Small intestine (tissue), 7 donors: Measurements from ENCODE around the gene GFOD2. TPM values are rescaled to one million over a fixed set of nuclear protein-coding genes. Genes with fewer than 3 reads are reported as not detected.

Experiments
- DNase-seq, 2 donors: peaks; one replicate each; pipeline versions ENCODE4 v3.0.0 to v3.0.0-alpha.2; 2013
- FAIRE-seq: peaks from 2 replicates; lab custom pipeline; 2012; peaks lifted over from hg19 to GRCh38; lab: Jason Lieb, UNC
- H3K27ac ChIP-seq, 3 donors: one replicate each; pipeline ENCODE4 v1.5.1; 2013; ENCODE audit warnings: low read length in 2 of 3, mild to moderate bottlenecking in 2 of 3, control low read depth in 1 of 3, inconsistent platforms in 1 of 3, low read depth in 1 of 3, moderate library complexity in 1 of 3
- H3K27me3 ChIP-seq, 3 donors: one replicate each; pipeline ENCODE4 v1.6.1; 2013; ENCODE audit warnings: low read length in 3 of 3, inconsistent platforms in 1 of 3; ENCODE audit not compliant: control insufficient read depth in 3 of 3, insufficient read depth in 3 of 3
- H3K36me3 ChIP-seq, 3 donors: one replicate each; pipeline ENCODE4 v1.6.1; 2013; ENCODE audit warnings: low read length in 3 of 3, inconsistent platforms in 1 of 3, low read depth in 1 of 3, mild to moderate bottlenecking in 1 of 3, moderate library complexity in 1 of 3; ENCODE audit not compliant: control insufficient read depth in 3 of 3, insufficient read depth in 2 of 3
- H3K4me1 ChIP-seq, 3 donors: one replicate each; pipeline ENCODE4 v1.6.1; 2013; ENCODE audit warnings: low read length in 2 of 3, inconsistent platforms in 1 of 3, low read depth in 1 of 3, mild to moderate bottlenecking in 1 of 3, moderate library complexity in 1 of 3; ENCODE audit not compliant: control insufficient read depth in 3 of 3, insufficient read depth in 2 of 3
- H3K4me3 ChIP-seq, 3 donors: one replicate each; pipeline ENCODE4 v1.5.1; 2013; ENCODE audit warnings: low read length in 3 of 3, control low read depth in 1 of 3, inconsistent platforms in 1 of 3, low read depth in 1 of 3, mild to moderate bottlenecking in 1 of 3, moderate library complexity in 1 of 3
- H3K9me3 ChIP-seq, 2 donors: one replicate each; pipeline ENCODE4 v1.6.1; 2013; ENCODE audit warnings: low read depth in 1 of 2, low read length in 1 of 2; ENCODE audit not compliant: control insufficient read depth in 2 of 2, insufficient read depth in 1 of 2
- WGBS, 3 donors: extraction: QIAGEN DNeasy Blood & Tissue Kit; methylation state at CpG; one replicate each; pipeline ENCODE4 v1.1.7; 2013; 5-methylcytosine and 5-hydroxymethylcytosine counted together
- polyA plus RNA-seq, 4 donors: library from polyadenylated mRNA; stranded (reverse) in 3 of 4; unstranded in 1 of 4; fragments of 200-250 nt in 3 of 4; fragments of 120-200 nt in 1 of 4; gene quantifications; one replicate each; pipeline versions ENCODE4 v1.2.1 to v1.2.3, GENCODE V29; 2013
- donor health status: healthy with polysubstance abuse.
- donor health status: control.
- donor health status: control.
- donor health status: Bipolar disorder and iron deficiency.
- donor health status: healthy.

Gene GFOD2
- polyA plus RNA-seq, 4 donors: 4.8 to 28.6 (median 12.0) TPM

- no peaks in the 10 kb centered on the region for H3K9me3 ChIP-seq
- H3K27ac ChIP-seq: no peak overlapping the region
- peak in 1 of 2 donors; percentile 19 for DNase-seq
- FAIRE-seq: no peak
- no peaks in the 10 kb centered on the region for H3K4me1 ChIP-seq
- 49 to 93% (median 84%) methylated on average over 3 of the region's 3 CpGs for whole genome bisulfite sequencing, 3 donors
- no peaks in the 10 kb centered on the region for H3K27me3 ChIP-seq
- H3K36me3 ChIP-seq: peaks cover 0 to 44% (median 0%) of the 10 kb centered on the region in 3 donors
- no peak overlapping the region for H3K4me3 ChIP-seq
These were observed 29.7 kb upstream of the GFOD2 start for GRCh38 chr16:67748834-67749233.

DNA sequence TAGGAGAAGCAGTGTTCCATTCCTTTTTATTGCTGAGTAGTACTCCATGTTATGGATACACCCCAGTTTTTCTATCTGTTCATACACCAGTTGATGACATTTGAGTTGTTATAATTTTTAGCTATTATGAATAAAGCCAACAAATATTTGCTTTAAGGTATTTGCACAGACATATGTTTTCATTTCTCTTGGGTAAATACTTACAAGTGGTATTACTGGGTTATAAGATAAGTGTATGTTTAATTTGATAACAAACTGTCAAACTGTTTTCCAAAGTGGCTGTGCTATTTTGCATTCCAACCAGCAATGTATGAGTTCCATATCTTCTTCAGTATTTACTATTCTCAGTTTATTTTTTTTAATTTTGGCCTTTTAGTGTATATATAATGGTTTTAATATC is 27.7 kb upstream of the GFOD2 start:
- no peaks in the 10 kb centered on the region for H3K27me3 ChIP-seq
- no peak overlapping the region for H3K27ac ChIP-seq
- DNase-seq (no peak), FAIRE-seq (no peak)
- peaks cover 0 to 48% (median 2%) of the 10 kb centered on the region in 3 donors for H3K36me3 ChIP-seq
- H3K4me3 ChIP-seq: no peak overlapping the region
- no peaks in the 10 kb centered on the region for H3K4me1 ChIP-seq
- H3K9me3 ChIP-seq: no peaks in the 10 kb centered on the region

DNA sequence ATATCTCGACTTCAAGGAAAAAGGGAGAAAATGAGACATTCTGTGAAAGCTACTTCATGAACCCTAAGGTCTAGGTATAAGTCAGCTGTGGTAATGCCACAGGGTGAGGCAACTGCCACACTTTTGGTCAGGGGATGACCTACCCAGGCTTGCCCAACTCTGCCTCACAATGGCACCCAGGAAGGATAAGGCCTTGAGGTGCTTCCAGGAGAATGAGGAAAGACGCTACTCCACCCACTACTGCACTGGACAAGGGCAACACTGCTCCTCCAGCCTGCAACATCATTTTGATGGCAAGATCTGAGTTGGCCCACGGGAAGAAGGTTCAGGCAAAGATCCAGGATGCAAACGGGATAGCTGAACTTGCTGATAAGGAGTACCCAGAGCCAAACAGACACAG is 22.0 kb upstream of the GFOD2 start:
- Histone ChIP-seq H3K4me3 (no peak overlapping the region), H3K9me3 (no peaks in the 10 kb centered on the region), H3K27ac (no peak overlapping the region), H3K27me3 (no peaks in the 10 kb centered on the region), H3K4me1 (no peaks in the 10 kb centered on the region), H3K36me3 (peaks cover 0 to 65% (median 2%) of the 10 kb centered on the region in 3 donors)
- 70 to 91% (median 90%) methylated on average over 4 of the region's 4 CpGs for WGBS, 3 donors
- DNase-seq: no peak
- FAIRE-seq: no peak

DNA sequence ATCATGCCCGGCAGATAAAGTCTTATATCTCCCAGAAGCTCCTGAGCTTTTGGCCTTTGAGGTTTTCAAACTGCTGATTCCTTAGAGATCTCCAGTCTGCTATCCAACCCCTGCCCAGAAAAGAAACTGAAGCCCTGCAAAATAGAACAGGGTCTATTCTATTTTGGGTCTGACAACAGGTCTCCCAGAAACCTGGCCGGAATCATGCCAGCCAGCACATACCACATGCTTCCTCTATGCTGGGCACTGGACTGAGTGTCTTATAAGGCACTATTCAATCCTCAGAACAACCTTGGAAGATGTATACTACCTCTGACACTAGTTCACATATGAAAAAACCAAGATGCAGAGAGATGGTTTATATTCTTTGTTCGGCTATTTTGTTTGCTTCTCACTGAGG is 21.3 kb upstream of the GFOD2 start:
- Histone ChIP-seq H3K27ac (no peak overlapping the region), H3K9me3 (no peaks in the 10 kb centered on the region), H3K36me3 (peaks cover 0 to 69% (median 2%) of the 10 kb centered on the region in 3 donors), H3K27me3 (no peaks in the 10 kb centered on the region), H3K4me3 (no peak overlapping the region), H3K4me1 (no peaks in the 10 kb centered on the region)
- FAIRE-seq: no peak
- DNase-seq: no peak
- WGBS, 3 donors: 95 to 97% (median 96%) methylated on average over 3 of the region's 3 CpGs

DNA sequence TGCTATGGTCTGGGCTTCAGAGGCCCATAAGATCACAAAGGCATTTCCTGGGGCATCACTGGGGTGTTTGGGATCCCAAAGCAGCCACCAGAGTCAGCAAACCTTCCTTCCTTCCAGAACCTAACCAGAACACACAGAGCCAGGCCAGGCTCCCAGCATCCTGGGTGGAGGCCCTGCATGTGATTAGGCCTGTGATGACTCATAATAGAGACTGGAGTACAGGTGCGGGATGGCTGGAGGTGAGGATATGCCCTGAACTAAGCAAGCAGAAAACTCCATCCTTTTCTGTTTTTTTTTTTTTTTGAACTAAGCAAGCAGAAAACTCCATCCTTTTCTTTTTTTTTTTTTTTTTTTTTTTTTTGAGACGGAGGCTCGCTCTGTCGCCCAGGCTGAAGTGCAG is 17.7 kb upstream of the GFOD2 start:
- Histone ChIP-seq H3K9me3 (no peaks in the 10 kb centered on the region), H3K36me3 (peaks cover 0 to 70% (median 7%) of the 10 kb centered on the region in 3 donors), H3K27me3 (no peaks in the 10 kb centered on the region), H3K27ac (no peak overlapping the region), H3K4me1 (no peaks in the 10 kb centered on the region), H3K4me3 (no peak overlapping the region)
- DNase-seq: peak in 1 of 2 donors; percentile 54
- no peak for FAIRE-seq
- WGBS, 3 donors: 67 to 92% (median 88%) methylated on average over 3 to 4 of the region's 4 CpGs

DNA sequence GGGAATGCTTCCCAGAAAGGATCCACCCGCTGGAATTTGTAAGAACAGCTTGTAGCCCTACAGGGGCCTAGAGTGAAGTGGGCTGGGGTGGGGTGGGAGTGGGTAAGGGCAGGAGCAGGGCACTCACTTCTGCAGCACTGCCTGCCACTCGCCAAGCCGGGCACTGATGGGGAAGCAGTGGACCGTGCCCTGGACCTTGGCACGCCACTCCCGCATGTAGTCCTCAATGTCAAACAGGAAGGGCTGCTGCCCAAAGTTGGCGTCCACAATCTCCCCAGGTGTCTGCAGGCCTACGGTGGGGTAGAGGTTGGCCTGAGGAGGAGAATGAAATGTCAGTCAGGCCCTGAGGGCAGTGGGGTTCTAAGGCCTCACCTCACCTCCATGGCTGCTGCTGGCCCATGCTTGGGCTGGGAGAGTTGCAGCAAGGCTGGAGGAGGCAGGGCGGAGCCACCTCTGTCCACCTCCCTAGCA is 15.7 kb upstream of the GFOD2 start:
- Histone ChIP-seq H3K36me3 (peaks cover 0 to 78% (median 10%) of the 10 kb centered on the region in 3 donors), H3K4me3 (no peak overlapping the region), H3K27ac (no peak overlapping the region), H3K4me1 (no peaks in the 10 kb centered on the region), H3K27me3 (no peaks in the 10 kb centered on the region), H3K9me3 (no peaks in the 10 kb centered on the region)
- FAIRE-seq: no peak
- WGBS, 3 donors: 66 to 88% (median 82%) methylated on average over 9 of the region's 9 CpGs
- DNase-seq: no peak

GRCh38 chr16:67733734-67734470 is 14.8 kb upstream of the GFOD2 start:
- Histone ChIP-seq H3K36me3 (peaks cover 0 to 78% (median 10%) of the 10 kb centered on the region in 3 donors), H3K27ac (no peak overlapping the region), H3K9me3 (no peaks in the 10 kb centered on the region), H3K27me3 (no peaks in the 10 kb centered on the region), H3K4me3 (no peak overlapping the region), H3K4me1 (no peaks in the 10 kb centered on the region)
- DNase-seq: no peak
- WGBS, 3 donors: 94 to 96% (median 96%) methylated on average over 5 of the region's 5 CpGs
- FAIRE-seq: no peak

GRCh38 chr16:67731753-67732095 is 12.6 kb upstream of the GFOD2 start:
- peak in 1 of 2 donors; percentile 24 for DNase-seq
- Histone ChIP-seq H3K9me3 (no peaks in the 10 kb centered on the region), H3K36me3 (peaks cover 0 to 85% (median 10%) of the 10 kb centered on the region in 3 donors), H3K27me3 (no peaks in the 10 kb centered on the region), H3K27ac (no peak overlapping the region), H3K4me1 (no peaks in the 10 kb centered on the region), H3K4me3 (no peak overlapping the region)
- no peak for FAIRE-seq
- WGBS, 3 donors: 41 to 71% (median 47%) methylated on average over 4 of the region's 4 CpGs
